VCaP (cell line): Measurements from ENCODE around the gene ACOX2.

Experiments used
- H3K27ac ChIP-seq: fragments of 450-650 bp; 2 replicates; pipeline ENCODE4 v1.5.1; 2017
- TF ChIP-seq, protein P1 (sequence below): fragments of 450-650 bp; conservative IDR thresholded peaks from 2 replicates; pipeline ENCODE4 v1.5.1; 2017; ENCODE audit warnings: mild to moderate bottlenecking, moderate library complexity

Gene ACOX2

GRCh38 chr3:58497097-58497496 lies 39.9 kb downstream of the ACOX2 start:
- peak overlapping the region; percentile 37 for H3K27ac ChIP-seq
- TF ChIP-seq, protein P1, sequence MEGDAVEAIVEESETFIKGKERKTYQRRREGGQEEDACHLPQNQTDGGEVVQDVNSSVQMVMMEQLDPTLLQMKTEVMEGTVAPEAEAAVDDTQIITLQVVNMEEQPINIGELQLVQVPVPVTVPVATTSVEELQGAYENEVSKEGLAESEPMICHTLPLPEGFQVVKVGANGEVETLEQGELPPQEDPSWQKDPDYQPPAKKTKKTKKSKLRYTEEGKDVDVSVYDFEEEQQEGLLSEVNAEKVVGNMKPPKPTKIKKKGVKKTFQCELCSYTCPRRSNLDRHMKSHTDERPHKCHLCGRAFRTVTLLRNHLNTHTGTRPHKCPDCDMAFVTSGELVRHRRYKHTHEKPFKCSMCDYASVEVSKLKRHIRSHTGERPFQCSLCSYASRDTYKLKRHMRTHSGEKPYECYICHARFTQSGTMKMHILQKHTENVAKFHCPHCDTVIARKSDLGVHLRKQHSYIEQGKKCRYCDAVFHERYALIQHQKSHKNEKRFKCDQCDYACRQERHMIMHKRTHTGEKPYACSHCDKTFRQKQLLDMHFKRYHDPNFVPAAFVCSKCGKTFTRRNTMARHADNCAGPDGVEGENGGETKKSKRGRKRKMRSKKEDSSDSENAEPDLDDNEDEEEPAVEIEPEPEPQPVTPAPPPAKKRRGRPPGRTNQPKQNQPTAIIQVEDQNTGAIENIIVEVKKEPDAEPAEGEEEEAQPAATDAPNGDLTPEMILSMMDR = no peak

DNA sequence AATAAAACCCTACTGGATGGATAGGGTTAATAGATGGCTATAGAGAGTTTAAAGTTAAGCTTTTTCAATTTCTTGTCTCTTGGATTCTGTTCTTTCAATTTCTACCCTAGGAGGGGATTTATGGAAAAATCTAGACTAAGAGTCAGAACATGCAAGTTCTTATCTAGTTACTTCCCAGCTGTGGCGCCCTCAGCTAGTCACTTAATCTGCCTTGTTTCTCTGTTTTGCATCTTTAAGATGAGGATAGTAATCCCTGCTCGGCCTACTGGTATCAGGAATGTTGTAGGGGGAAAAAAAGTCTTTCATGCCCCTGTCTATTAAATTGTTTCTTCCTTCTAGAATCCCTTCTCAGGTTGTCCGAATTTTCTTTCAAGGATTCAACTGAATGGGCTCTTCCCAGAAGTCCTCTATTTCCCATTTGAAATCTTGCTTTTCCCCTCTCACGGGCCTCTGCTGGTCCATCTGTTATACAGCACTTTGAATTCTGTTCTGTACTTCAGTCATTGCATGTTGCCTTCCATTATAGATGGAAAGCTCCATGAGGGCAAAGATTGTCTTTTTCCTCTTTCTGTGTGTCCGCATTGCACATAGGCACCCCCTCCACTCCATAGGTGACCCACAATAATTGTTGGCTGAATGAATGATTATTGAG lies 40.7 kb downstream of the ACOX2 start:
- TF ChIP-seq, protein P1 = no peak
- H3K27ac ChIP-seq = no peak overlapping the region

DNA sequence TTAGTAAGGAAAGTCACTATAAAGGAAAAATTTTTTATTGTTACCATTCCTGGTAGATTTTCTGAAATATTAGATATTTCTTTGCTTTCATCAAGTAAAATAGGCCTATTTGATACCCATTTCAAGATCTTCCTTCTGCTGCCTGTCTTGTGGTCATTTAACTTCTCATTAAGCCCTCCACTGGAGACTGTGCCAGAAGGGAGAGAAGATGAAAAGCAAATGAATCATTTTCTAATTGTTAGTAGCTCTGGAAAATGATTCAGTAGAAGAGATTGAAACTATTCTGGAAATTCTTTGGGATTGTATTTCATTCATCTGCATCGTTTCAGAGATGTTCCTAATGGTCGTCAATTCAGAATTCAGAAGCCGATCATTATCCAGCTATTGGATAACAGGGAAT lies 41.9 kb downstream of the ACOX2 start:
- TF ChIP-seq, protein P1 = no peak
- no peak overlapping the region for H3K27ac ChIP-seq

GRCh38 chr3:58494107-58494506 lies 42.9 kb downstream of the ACOX2 start:
- TF ChIP-seq, protein P1 = no peak
- no peak overlapping the region for H3K27ac ChIP-seq

- peak overlapping the region; percentile 87 for H3K27ac ChIP-seq
These were observed 44.5 kb downstream of the ACOX2 start for GRCh38 chr3:58492494-58492905.

DNA sequence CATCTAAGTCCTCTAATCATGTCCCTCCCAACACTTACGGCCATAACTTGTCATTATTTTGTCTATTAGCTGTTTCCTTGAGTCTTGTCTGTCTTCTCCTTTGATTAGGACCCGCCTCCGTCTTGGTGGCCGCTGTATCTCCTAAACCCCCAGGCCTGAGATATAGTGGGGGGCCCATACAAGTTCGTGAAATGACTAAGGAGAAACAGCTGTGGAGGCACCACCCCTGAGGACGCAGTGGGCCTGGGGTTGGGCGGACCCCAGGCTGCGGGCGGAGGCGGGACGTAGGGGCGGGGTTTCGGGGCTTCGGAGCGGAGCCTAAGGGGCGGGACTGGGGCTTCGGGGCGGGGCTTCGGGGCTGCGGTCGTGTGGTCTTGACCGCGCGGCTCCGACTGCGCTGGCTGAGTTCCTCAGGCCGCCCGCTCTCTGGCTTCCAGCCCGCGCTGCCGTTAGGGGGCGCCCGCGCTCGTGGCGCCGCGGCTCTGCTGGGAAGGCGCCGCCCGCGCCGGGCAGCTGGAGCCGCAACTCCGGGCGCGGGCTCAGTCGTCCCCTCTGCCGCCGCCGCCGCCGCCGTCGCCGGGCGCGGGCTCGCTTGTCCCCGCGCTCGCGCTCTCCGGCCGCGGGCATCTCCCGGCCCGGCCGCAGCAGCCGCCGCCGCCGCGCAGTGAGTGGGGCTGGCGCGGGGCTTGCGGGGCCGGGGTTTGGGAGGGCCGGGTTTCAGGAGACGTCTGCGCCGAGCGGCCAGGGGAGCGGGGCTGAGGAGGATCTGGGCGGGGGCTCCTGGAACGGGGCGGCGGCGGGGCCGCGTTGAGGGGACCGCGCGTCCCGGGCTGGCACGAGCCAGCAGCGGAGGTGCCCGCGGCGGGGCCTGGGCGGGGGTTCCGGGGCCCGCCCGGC lies 45.2 kb downstream of the ACOX2 start, which contains the start of gene KCTD6:
TSS of gene KCTD6 (plus strand) at position 591 of the 897 bp plus-strand sequence. CDS start 6,660 bp downstream, outside the sequence.
- TF ChIP-seq, protein P1 = peak; percentile 98
- H3K27ac ChIP-seq = peak within 1 kb of the TSS; percentile 87

More at GRCh38 chr3:58492494-58492905, 44.5 kb downstream of the ACOX2 start:
- TF ChIP-seq, protein P1 = no peak

- TF ChIP-seq, protein P1 = no peak
These were observed 46.0 kb downstream of the ACOX2 start for GRCh38 chr3:58490860-58491501.

More at GRCh38 chr3:58490860-58491501, 46.0 kb downstream of the ACOX2 start:
- H3K27ac ChIP-seq = peak overlapping the region; percentile 87
